PC-3 (cell line): ENCODE measurements around the gene ASCC3. TPM values are rescaled to one million over a fixed set of nuclear protein-coding genes. Genes with fewer than 3 reads are reported as not detected.

Experiments used
- ATAC-seq: fragments of 200-7000 bp; cut with Tn5 transposase; 2 replicates; pipeline ENCODE4 v1.9.1; 2020; ENCODE audit warnings: mild to moderate bottlenecking, moderate library complexity
- BruUV-seq: library from RNA; stranded (reverse); fragments of 400-500 nt; replicated peaks from 2 replicates; lab custom pipeline; 2021; lab: Mats Ljungman, UMichigan
- CTCF ChIA-PET: fragments of 300-600 bp; sonication (Branson Sonifier 250); formaldehyde crosslinking; loops from one replicate; lab custom pipeline; 2022; ENCODE audit warnings: antibody characterized with exemption; lab: Charles Lee
- POLR2A ChIA-PET: fragments of 300-600 bp; sonication (Branson Sonifier 250); formaldehyde crosslinking; loops from one replicate; lab custom pipeline; 2022; ENCODE audit warnings: antibody characterized with exemption; ENCODE audit not compliant: unreplicated experiment; lab: Charles Lee
- DNase-seq: peaks from one replicate; pipeline ENCODE4 v3.0.0-alpha.2; 2015
- H2AFZ ChIP-seq: fragments of 300-600 bp; sonication (generic); 2 replicates; pipeline ENCODE4 v1.6.0; 2016; ENCODE audit warnings: antibody characterized with exemption, low read length
- H3F3A ChIP-seq: fragments of 300-600 bp; sonication (generic); one replicate; pipeline ENCODE4 v1.6.0; 2017; ENCODE audit warnings: antibody characterized with exemption, low read length, control low read depth, mild to moderate bottlenecking; ENCODE audit not compliant: unreplicated experiment
- H3K27ac ChIP-seq: fragments of 300-600 bp; sonication (generic); 2 replicates; pipeline ENCODE4 v1.5.1; 2016; ENCODE audit warnings: mild to moderate bottlenecking, low read length
- H3K27me3 ChIP-seq: fragments of 300-600 bp; sonication (generic); 2 replicates; pipeline ENCODE4 v1.6.1; 2016; ENCODE audit warnings: low read length, mixed read lengths
- H3K36me3 ChIP-seq: fragments of 300-600 bp; sonication (generic); 2 replicates; pipeline ENCODE4 v1.6.1; 2016; ENCODE audit warnings: low read depth, mixed run types, low read length, mixed read lengths
- H3K4me1 ChIP-seq: fragments of 300-600 bp; sonication (generic); 2 replicates; pipeline ENCODE4 v1.5.1; 2016; ENCODE audit warnings: low read length; ENCODE audit not compliant: insufficient read depth
- H3K4me2 ChIP-seq: fragments of 300-600 bp; sonication (generic); 2 replicates; pipeline ENCODE4 v1.6.0; 2016; ENCODE audit warnings: low read length
- H3K4me3 ChIP-seq: fragments of 300-600 bp; sonication (generic); 2 replicates; pipeline ENCODE4 v1.5.1; 2016; ENCODE audit warnings: mild to moderate bottlenecking, low read length, mixed read lengths
- H3K79me2 ChIP-seq: fragments of 300-600 bp; sonication (generic); 2 replicates; pipeline ENCODE4 v1.6.1; 2017; ENCODE audit warnings: low read length, mixed read lengths
- H3K9ac ChIP-seq: fragments of 300-600 bp; sonication (generic); 2 replicates; pipeline ENCODE4 v1.6.0; 2016; ENCODE audit warnings: mild to moderate bottlenecking, low read length
- H3K9me2 ChIP-seq: fragments of 300-600 bp; sonication (generic); replicated peaks from 2 replicates; pipeline ENCODE4 v1.6.1; 2016; ENCODE audit warnings: mixed run types, low read length, mixed read lengths
- H3K9me3 ChIP-seq: fragments of 300-600 bp; sonication (generic); 2 replicates; pipeline ENCODE4 v1.6.1; 2016; ENCODE audit warnings: low read length, mixed read lengths
- H4K20me1 ChIP-seq: fragments of 300-600 bp; sonication (generic); 2 replicates; pipeline ENCODE4 v1.6.1; 2016; ENCODE audit warnings: low read length, mixed read lengths
- CTCF ChIP-seq: fragments of 300-600 bp; sonication (generic); conservative IDR thresholded peaks from 2 replicates; pipeline ENCODE4 v1.5.1; 2017; ENCODE audit warnings: antibody characterized with exemption, low read depth, mild to moderate bottlenecking, low read length
- EZH2 ChIP-seq: fragments of 300-600 bp; sonication (generic); IDR thresholded peaks from one replicate; pipeline ENCODE4 v1.6.1; 2017; ENCODE audit warnings: antibody characterized with exemption, mild to moderate bottlenecking, low read length; ENCODE audit not compliant: unreplicated experiment
- EZH2phosphoT487 ChIP-seq: fragments of 300-600 bp; sonication (generic); IDR thresholded peaks from 2 replicates; pipeline ENCODE4 v1.6.1; 2018; ENCODE audit warnings: mild to moderate bottlenecking, antibody characterized with exemption, low read length, borderline replicate concordance
- intact Hi-C: fragments of 100-400 bp; cut with micrococcal nuclease; formaldehyde crosslinking; loops from 2 replicates; pipeline ENCODE4 v1.9.0; 2023
- total RNA-seq: library from RNA; depleted of rRNA; stranded (reverse); fragments of >200 nt; gene quantifications from 2 replicates; pipeline ENCODE4 v1.2.3, GENCODE V29; 2014

ASCC3 gene
- total RNA-seq, 1 experiment from 2014 or later, result 27.7 TPM

GRCh38 chr6:100856146-100856545 is 25.0 kb downstream of the ASCC3 start:
- peaks cover 5% of the 10 kb centered on the region for H3K36me3 ChIP-seq
- no peaks in the 10 kb centered on the region for H3K27me3 ChIP-seq
- no peaks in the 10 kb centered on the region for H4K20me1 ChIP-seq
- no peak overlapping the region for H2AFZ ChIP-seq
- ChIA-PET POLR2A (interaction anchor here (0.7 kb wide), 1 partner anchor 9 kb away, joined by 4 read pairs; no protein-coding TSS in a partner anchor), CTCF (no interaction called here)
- no TSS peak for BruUV-seq
- no peak overlapping the region for H3K9ac ChIP-seq
- no peak overlapping the region for H3K4me3 ChIP-seq
- ATAC-seq (no peak), DNase-seq (no peak)
- no peak for TF ChIP-seq EZH2phosphoT487
- no peak for TF ChIP-seq CTCF
- no peak for TF ChIP-seq EZH2
- no peaks in the 10 kb centered on the region for H3F3A ChIP-seq
- no peak overlapping the region for H3K27ac ChIP-seq
- no peak overlapping the region for H3K4me2 ChIP-seq
- intact Hi-C loops, result no loop called here
- no peaks in the 10 kb centered on the region for H3K4me1 ChIP-seq
- H3K9me2 ChIP-seq, result no peaks in the 10 kb centered on the region
- H3K79me2 ChIP-seq, result no peaks in the 10 kb centered on the region
- H3K9me3 ChIP-seq, result no peaks in the 10 kb centered on the region

- no peaks in the 10 kb centered on the region for H3F3A ChIP-seq
- H3K4me2 ChIP-seq, result no peak overlapping the region
- no peak overlapping the region for H3K4me3 ChIP-seq
- peaks cover 6% of the 10 kb centered on the region; the same call in 1 of the 2 replicates for H3K36me3 ChIP-seq
- peaks cover 9% of the 10 kb centered on the region for H3K4me1 ChIP-seq
- BruUV-seq, result no TSS peak
- no peak for ATAC-seq
- H3K9me3 ChIP-seq, result no peaks in the 10 kb centered on the region
- no peak for TF ChIP-seq EZH2phosphoT487
- no peak for TF ChIP-seq EZH2
- no peak for TF ChIP-seq CTCF
- H3K27me3 ChIP-seq, result no peaks in the 10 kb centered on the region
- H3K27ac ChIP-seq, result no peak overlapping the region
- POLR2A ChIA-PET, result no interaction called here
- intact Hi-C loops, result no loop called here
- H3K9ac ChIP-seq, result no peak overlapping the region
- no peaks in the 10 kb centered on the region for H3K79me2 ChIP-seq
- H3K9me2 ChIP-seq, result no peaks in the 10 kb centered on the region
- H2AFZ ChIP-seq, result no peak overlapping the region
- H4K20me1 ChIP-seq, result no peaks in the 10 kb centered on the region
- CTCF ChIA-PET, result no interaction called here
- no peak for DNase-seq
These were observed 29.3 kb downstream of the ASCC3 start for GRCh38 chr6:100851819-100852218.

GRCh38 chr6:100850174-100850573 is 31.0 kb downstream of the ASCC3 start:
- Histone ChIP-seq H3K9me3 (no peaks in the 10 kb centered on the region), H2AFZ (no peak overlapping the region), H3K4me2 (no peak overlapping the region), H3K4me1 (peaks cover 26% of the 10 kb centered on the region), H3K9me2 (no peaks in the 10 kb centered on the region), H3K9ac (no peak overlapping the region), H3K27ac (no peak overlapping the region), H4K20me1 (no peaks in the 10 kb centered on the region), H3K79me2 (peaks cover 3% of the 10 kb centered on the region), H3K27me3 (no peaks in the 10 kb centered on the region), H3K36me3 (peaks cover 6% of the 10 kb centered on the region; the same call in 1 of the 2 replicates), H3K4me3 (no peak overlapping the region), H3F3A (no peaks in the 10 kb centered on the region)
- ATAC-seq (no peak), DNase-seq (no peak)
- CTCF ChIA-PET, result no interaction called here
- TF ChIP-seq EZH2 (no peak), EZH2phosphoT487 (no peak), CTCF (no peak)
- intact Hi-C loops, result no loop called here
- POLR2A ChIA-PET, result no interaction called here
- BruUV-seq, result no TSS peak
